Activated B cell treated with CpG ODN at 0.5 μM for 24 hours (primary cell): ENCODE data around the gene AGAP1. TPM values are rescaled to one million over a fixed set of nuclear protein-coding genes. Genes with fewer than 3 reads are reported as not detected.

Experiments
- ATAC-seq: fragments of 200-7000 bp; cut with Tn5 transposase; one replicate; pipeline ENCODE4 v1.10.0; 2021; ENCODE audit warnings: low read depth, mild to moderate bottlenecking, moderate library complexity
- CTCF ChIA-PET: fragments of 350-600 bp; sonication (Branson Sonifier 250); formaldehyde crosslinking; loops from one replicate; lab custom pipeline; 2021; ENCODE audit warnings: antibody characterized with exemption; lab: Charles Lee
- POLR2A ChIA-PET: fragments of 350-600 bp; sonication (Branson Sonifier 250); formaldehyde crosslinking; loops from one replicate; lab custom pipeline; 2021; ENCODE audit warnings: antibody characterized with exemption; lab: Charles Lee
- DNase-seq: peaks from one replicate; pipeline ENCODE4 v3.0.0; 2022
- H3K27ac Mint-ChIP-seq: one replicate; pipeline ENCODE4 v1.8.0; 2020; ENCODE audit warnings: mixed read lengths
- H3K27me3 Mint-ChIP-seq: one replicate; pipeline ENCODE4 v1.8.0; 2021; ENCODE audit warnings: mixed read lengths
- H3K36me3 Mint-ChIP-seq: one replicate; pipeline ENCODE4 v1.8.0; 2021; ENCODE audit warnings: low read depth, mixed read lengths
- H3K4me1 Mint-ChIP-seq: one replicate; pipeline ENCODE4 v1.8.0; 2021; ENCODE audit warnings: mixed read lengths
- H3K4me3 Mint-ChIP-seq: one replicate; pipeline ENCODE4 v1.8.0; 2020; ENCODE audit warnings: mild to moderate bottlenecking, mixed read lengths
- H3K9me3 Mint-ChIP-seq: one replicate; pipeline ENCODE4 v1.8.0; 2020; ENCODE audit warnings: mixed read lengths
- intact Hi-C: fragments of 100-400 bp; cut with micrococcal nuclease; formaldehyde crosslinking; loops from one replicate; pipeline ENCODE4 v1.15.1; 2024
- total RNA-seq: library from RNA; stranded (reverse); gene quantifications from 2 replicates; pipeline ENCODE4 v1.2.3, GENCODE V29; 2022
- TF ChIP-seq, protein P1 (sequence below): fragments of 200-600 bp; IDR thresholded peaks from one replicate; pipeline ENCODE4 v1.8.0; 2022; ENCODE audit warnings: antibody characterized with exemption, mild to moderate bottlenecking

AGAP1 gene
- total RNA-seq, 1 donor from 2014 or later = not detected

DNA sequence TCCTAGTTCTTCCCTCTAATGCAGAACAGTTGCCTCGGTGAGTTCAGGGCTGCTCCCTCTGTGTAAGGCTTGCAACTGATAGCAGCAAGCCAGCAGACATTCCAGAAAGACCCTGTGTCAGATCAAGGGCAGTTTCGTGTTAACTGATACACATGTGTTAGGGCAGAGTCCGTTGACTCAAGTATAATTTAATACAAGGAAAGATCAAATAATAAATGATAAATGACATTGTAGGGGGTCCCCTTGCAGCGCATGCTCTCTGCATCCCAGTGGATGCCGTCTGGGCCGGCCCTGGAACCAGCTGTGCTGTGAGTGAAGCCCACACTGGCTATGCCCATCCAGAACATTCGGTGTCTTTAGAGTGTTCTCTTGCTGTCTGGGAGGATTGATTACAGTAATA is 180.3 kb downstream of the AGAP1 start:
- Mint-ChIP-seq H3K27me3 (peaks cover 20% of the 10 kb centered on the region), H3K9me3 (no peaks in the 10 kb centered on the region), H3K27ac (no peak overlapping the region), H3K36me3 (no peaks in the 10 kb centered on the region), H3K4me3 (no peak overlapping the region), H3K4me1 (peaks cover under 1% of the 10 kb centered on the region)
- ChIA-PET CTCF (no interaction called here), POLR2A (no interaction called here)
- TF ChIP-seq, protein P1, sequence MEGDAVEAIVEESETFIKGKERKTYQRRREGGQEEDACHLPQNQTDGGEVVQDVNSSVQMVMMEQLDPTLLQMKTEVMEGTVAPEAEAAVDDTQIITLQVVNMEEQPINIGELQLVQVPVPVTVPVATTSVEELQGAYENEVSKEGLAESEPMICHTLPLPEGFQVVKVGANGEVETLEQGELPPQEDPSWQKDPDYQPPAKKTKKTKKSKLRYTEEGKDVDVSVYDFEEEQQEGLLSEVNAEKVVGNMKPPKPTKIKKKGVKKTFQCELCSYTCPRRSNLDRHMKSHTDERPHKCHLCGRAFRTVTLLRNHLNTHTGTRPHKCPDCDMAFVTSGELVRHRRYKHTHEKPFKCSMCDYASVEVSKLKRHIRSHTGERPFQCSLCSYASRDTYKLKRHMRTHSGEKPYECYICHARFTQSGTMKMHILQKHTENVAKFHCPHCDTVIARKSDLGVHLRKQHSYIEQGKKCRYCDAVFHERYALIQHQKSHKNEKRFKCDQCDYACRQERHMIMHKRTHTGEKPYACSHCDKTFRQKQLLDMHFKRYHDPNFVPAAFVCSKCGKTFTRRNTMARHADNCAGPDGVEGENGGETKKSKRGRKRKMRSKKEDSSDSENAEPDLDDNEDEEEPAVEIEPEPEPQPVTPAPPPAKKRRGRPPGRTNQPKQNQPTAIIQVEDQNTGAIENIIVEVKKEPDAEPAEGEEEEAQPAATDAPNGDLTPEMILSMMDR = no peak
- no peak for DNase-seq
- no peak for ATAC-seq
- intact Hi-C loops = no loop called here

DNA sequence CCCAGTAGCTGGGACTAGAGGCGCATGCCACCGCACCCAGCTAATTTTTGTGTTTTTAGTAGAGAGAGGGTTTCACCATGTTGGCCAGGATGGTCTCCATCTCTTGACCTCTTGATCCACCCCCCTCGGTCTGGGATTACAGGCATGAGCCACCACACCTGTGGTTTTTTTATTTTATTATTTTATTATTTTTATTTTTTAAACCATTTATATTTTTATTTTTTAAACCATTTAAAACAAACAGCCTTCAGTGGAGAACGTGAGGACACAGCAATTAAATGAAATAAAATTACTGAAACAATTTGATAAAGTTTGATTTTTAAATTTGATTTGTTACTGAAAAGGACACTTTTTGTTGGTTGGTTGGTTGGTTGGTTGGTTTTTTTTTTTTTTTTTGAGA is 181.0 kb downstream of the AGAP1 start:
- no peaks in the 10 kb centered on the region for H3K4me1 Mint-ChIP-seq
- no peak overlapping the region for H3K27ac Mint-ChIP-seq
- ATAC-seq (no peak), DNase-seq (no peak)
- ChIA-PET POLR2A (no interaction called here), CTCF (no interaction called here)
- no peaks in the 10 kb centered on the region for H3K36me3 Mint-ChIP-seq
- H3K4me3 Mint-ChIP-seq = no peak overlapping the region
- intact Hi-C loops = no loop called here
- H3K27me3 Mint-ChIP-seq = peaks cover 20% of the 10 kb centered on the region
- TF ChIP-seq, protein P1 = no peak
- no peaks in the 10 kb centered on the region for H3K9me3 Mint-ChIP-seq

DNA sequence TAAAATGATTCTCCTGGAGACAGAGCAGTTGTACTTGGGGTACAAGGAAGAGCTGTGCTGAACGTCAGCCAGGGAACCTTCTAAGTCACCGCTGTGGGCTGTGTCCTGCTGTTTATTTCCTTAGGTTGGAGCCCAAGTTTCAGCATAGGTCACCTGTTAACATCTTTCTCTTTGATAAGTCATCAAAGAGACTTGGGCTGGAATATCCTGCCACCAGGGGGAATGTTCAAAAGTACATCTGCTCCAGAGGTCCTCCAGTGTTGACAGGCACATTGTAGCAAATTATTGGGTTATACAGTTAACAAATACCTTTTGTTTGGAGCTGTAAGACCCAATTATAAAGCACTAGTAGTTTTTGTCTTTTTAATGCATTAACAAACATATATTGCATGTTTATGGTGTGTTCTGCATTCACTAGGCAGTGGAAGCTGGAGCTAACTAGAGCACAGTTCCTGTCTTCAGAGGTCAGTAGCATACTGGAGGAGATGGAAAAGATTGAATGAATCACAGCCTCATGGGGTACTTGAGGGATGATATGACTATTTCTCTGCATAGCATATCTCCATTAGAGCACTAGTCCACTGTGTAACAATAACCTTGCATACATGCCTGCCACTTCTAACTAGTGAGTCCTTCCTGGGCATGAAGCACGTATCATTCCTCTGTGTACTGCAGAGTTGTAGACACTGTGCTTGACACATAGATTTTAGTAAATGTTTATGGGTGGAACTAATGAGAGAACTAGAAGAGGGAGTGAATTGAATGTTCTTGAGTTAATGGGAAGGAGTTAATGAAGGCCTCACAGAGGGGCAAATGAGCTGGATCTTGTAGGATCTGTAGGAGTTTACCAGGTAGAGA is 182.1 kb downstream of the AGAP1 start:
- peaks cover 20% of the 10 kb centered on the region for H3K27me3 Mint-ChIP-seq
- no peaks in the 10 kb centered on the region for H3K4me1 Mint-ChIP-seq
- intact Hi-C loops = no loop called here
- H3K4me3 Mint-ChIP-seq = no peak overlapping the region
- no peaks in the 10 kb centered on the region for H3K9me3 Mint-ChIP-seq
- H3K36me3 Mint-ChIP-seq = no peaks in the 10 kb centered on the region
- TF ChIP-seq, protein P1 = no peak
- ChIA-PET CTCF (no interaction called here), POLR2A (no interaction called here)
- DNase-seq (no peak), ATAC-seq (no peak)
- H3K27ac Mint-ChIP-seq = no peak overlapping the region

DNA sequence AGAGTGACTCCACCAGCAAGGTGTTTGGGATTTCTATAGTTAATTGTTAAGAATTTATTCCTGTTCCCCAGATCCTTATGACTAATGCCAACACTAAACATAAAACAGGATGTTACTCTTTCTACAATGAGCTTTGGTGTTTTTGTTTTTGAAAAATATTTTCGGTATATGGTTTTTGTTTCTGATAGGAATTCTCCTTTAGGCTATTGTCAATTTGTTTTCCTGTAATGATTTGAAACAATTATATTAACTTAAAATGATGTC is 182.6 kb downstream of the AGAP1 start:
- ChIA-PET POLR2A (no interaction called here), CTCF (no interaction called here)
- H3K27me3 Mint-ChIP-seq = peaks cover 18% of the 10 kb centered on the region
- intact Hi-C loops = no loop called here
- no peaks in the 10 kb centered on the region for H3K4me1 Mint-ChIP-seq
- TF ChIP-seq, protein P1 = no peak
- H3K36me3 Mint-ChIP-seq = no peaks in the 10 kb centered on the region
- DNase-seq = no peak
- no peak overlapping the region for H3K27ac Mint-ChIP-seq
- no peak overlapping the region for H3K4me3 Mint-ChIP-seq
- H3K9me3 Mint-ChIP-seq = no peaks in the 10 kb centered on the region
- no peak for ATAC-seq

DNA sequence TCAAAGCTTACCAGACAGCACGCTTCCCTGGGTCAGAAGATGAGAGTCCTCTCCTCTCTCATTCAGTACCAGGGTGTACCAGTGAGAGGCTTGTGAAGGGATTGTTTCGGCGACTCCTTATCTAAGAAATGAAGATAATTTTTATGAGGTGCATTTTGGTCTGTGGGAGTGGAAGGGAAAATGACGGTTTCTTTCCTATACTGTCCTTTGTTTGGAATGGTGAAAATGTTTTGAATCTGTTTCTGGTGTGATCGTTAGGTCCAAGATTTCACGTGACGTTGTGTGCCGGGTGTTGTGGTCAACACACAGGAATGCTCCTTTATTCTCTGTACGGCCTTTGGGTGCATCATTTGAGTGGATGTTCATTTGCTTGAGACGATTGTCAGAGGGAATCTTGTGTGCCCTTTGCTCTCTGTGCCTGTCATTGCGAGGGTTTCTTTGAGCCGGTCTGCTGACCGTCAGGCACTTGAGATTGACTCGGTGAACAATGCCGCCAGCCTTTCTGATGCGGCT is 183.5 kb downstream of the AGAP1 start:
- no peak for ATAC-seq
- Mint-ChIP-seq H3K27me3 (peaks cover 9% of the 10 kb centered on the region), H3K27ac (no peak overlapping the region), H3K9me3 (no peaks in the 10 kb centered on the region), H3K4me3 (no peak overlapping the region), H3K4me1 (no peaks in the 10 kb centered on the region), H3K36me3 (no peaks in the 10 kb centered on the region)
- no peak for DNase-seq
- intact Hi-C loops = no loop called here
- POLR2A ChIA-PET = no interaction called here
- TF ChIP-seq, protein P1 = no peak
- CTCF ChIA-PET = no interaction called here
